22Rv1 (cell line): ENCODE results near the gene PDE3B.
"Not testable (repeated sequence)": the region's sequence is repeated elsewhere in the genome, so short reads cannot be mapped to it uniquely, and the experiment has no call there.

Experiments used
- H3K27ac ChIP-seq: fragments of 450-650 bp; 2 replicates; pipeline ENCODE4 v1.5.1; 2017
- ZFX ChIP-seq: fragments of 450-650 bp; IDR thresholded peaks from 2 replicates; pipeline ENCODE4 v1.6.1; 2017; ENCODE audit warnings: antibody characterized with exemption, borderline replicate concordance
- TF ChIP-seq, protein P1 (sequence below): fragments of 450-650 bp; IDR thresholded peaks from 2 replicates; pipeline ENCODE4 v1.5.1; 2017; ENCODE audit warnings: mild to moderate bottlenecking

Gene PDE3B

DNA sequence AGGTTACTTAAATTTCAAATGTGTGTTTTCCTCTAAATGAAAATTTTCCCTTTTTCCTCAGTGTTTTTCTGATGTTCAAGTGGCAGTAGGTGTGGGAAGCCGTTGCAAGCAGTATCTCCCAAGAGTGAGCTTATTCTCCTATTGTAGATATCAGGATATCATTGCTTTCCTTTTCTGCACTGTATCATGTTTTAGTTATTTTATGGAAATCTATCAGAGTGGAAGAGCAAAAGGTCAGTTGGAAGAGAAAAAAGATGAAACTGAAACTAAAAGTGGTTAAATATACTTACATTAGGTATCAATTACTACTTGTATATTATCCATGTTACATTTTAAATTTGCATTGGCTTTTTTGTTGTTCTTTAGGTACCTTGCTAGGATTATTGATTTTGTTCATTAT lies 57.0 kb downstream of the PDE3B start:
- TF ChIP-seq, protein P1, sequence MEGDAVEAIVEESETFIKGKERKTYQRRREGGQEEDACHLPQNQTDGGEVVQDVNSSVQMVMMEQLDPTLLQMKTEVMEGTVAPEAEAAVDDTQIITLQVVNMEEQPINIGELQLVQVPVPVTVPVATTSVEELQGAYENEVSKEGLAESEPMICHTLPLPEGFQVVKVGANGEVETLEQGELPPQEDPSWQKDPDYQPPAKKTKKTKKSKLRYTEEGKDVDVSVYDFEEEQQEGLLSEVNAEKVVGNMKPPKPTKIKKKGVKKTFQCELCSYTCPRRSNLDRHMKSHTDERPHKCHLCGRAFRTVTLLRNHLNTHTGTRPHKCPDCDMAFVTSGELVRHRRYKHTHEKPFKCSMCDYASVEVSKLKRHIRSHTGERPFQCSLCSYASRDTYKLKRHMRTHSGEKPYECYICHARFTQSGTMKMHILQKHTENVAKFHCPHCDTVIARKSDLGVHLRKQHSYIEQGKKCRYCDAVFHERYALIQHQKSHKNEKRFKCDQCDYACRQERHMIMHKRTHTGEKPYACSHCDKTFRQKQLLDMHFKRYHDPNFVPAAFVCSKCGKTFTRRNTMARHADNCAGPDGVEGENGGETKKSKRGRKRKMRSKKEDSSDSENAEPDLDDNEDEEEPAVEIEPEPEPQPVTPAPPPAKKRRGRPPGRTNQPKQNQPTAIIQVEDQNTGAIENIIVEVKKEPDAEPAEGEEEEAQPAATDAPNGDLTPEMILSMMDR, result no peak
- no peak for TF ChIP-seq ZFX
- no peak overlapping the region for H3K27ac ChIP-seq

DNA sequence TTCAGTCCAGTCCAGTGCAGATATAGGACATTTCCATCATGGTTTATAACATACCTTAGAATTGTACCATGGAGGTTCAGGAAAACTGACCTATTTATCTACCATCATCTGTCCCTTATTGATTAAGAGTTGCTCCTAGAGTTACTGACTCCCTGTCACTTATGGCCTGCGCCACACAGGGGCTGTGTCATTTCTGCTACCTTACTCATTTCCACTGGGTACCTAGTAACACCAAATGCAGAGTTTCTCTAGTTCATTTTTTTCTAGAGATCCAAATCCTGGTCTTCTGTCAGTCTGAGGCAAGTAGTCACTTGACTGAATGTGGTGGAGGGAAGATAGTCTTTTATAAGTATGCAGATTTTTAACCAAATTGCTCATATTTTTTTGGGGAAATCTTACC lies 59.2 kb downstream of the PDE3B start:
- TF ChIP-seq, protein P1, result no peak
- no peak for TF ChIP-seq ZFX
- no peak overlapping the region for H3K27ac ChIP-seq

DNA sequence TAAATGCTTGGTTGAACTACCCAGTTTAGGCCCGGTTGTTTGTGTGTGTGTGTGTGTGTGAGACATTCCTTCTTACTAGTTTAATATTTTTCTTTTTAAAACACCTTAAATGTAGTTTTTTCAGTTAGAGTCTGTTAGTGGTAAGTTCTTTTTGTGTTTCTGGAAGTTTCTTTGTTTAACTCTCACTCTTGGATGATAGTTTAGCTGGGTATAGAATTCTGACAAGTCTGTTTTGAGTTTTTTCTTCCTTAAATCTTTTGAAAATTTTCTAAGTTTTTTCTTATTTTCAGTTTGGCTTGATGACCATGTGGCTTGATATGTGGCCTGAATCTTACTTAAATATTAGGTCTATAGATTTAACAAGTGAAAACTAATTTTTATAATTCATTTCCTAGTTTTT lies 60.1 kb downstream of the PDE3B start:
- TF ChIP-seq, protein P1, result no peak
- no peak for TF ChIP-seq ZFX
- no peak overlapping the region for H3K27ac ChIP-seq

DNA sequence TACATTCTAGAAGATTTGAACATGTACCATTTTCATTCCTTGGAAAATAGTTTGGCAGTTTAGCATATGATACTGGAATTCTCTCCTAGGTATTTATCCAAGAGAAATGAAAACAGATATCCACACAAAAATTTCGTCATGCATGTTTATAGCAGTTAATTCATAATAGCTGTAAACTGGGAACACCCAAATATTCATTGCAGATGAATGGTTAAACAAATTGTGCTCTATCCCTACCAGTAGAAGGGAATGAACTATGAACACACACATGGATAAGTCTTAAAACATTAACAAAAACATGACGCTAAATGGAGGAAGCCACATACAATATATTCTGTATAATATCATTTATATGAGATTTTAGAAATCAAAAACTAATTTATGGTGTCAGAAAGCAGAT lies 61.5 kb downstream of the PDE3B start:
- TF ChIP-seq ZFX, result no peak
- no peak overlapping the region for H3K27ac ChIP-seq

DNA sequence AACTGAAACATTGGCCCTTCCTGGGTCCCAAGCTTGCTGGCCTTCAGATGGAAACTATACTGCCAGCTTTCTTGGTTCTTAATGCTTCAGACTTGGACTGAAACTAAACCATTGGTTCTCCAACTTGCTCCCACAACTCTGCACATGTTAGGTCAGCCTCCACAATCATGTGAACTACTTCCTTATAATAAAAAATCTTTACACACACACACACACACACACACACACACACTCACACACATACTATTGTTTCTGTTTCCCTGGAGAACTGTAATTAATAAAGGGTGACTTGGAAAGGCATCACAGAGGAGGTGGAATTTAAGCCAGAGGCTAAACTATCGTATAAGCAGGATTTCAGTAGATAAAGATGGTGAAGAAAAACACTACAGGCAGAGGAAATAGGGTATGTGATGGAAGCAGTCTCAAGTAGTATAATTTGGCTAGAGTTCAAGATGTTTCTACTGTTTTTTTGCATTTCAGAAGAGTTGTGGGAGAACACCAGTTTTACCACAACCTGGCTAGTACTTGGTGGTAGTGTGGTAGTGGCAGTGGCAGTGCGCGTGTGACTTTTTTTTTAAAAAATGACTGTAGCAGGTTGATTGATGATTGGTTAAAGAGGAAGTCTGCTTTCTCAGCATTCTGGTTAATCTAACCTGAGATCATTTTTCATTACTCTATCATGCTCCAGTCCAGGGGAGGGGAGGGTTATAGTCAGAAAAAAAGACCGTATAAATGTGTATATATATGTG lies 70.1 kb downstream of the PDE3B start:
- TF ChIP-seq, protein P1, result no peak
- TF ChIP-seq ZFX, result no peak
- no peak overlapping the region for H3K27ac ChIP-seq

DNA sequence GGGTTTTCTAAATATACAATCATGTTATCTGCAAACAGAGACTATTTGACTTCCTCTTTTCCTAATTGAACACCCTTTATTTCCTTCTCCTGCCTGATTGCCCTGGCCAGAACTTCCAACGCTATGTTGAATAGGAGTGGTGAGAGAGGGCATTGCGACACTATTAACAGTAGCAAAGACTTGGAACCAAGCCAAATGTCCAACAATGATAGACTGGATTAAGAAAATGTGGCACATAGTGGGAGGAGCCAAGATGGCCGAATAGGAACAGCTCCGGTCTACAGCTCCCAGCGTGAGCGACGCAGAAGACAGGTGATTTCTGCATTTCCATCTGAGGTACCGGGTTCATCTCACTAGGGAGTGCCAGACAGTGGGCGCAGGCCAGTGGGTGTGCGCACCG lies 72.1 kb downstream of the PDE3B start:
- H3K27ac ChIP-seq, result not testable (repeated sequence)

DNA sequence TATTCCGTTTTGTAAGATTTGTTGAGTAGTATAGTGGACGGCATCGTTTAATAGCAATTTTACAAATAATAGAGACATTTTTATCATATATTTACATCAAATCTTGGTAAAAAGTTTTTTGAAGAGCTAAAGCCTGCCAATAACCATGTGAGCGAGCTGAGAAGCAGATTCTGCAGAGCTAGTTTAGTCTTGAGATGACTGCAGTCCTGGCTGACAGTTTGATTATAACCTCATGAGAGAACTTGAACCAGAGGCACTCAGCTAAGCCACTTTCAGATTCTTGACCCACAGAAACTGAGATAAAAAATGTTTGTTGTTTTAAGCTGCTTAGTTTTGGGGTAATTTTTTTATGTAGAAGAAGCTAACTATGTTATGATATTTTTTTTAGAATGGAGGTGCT lies 78.9 kb downstream of the PDE3B start:
- H3K27ac ChIP-seq, result no peak overlapping the region
- TF ChIP-seq ZFX, result no peak
- TF ChIP-seq, protein P1, result no peak

DNA sequence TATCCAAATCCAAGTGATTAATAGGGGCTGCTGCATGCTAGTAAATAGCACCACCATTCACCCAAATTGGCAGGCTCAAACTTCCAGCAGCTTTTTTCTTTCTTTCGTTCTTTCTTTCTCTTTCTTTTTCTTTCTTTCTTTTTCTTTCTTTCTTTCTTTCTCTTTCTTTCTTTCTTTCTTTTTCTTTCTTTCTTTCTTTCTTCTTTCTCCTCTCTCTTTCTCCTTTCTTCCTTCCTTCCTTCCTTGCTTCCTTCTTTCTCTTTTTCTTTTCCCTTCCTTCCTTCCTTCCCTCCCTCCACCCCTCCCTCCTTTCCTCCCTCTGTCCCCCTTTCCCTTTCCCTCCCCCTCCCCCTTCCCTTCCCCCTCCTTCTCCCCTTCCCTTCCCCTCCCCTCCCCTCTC lies 81.5 kb downstream of the PDE3B start:
- no peak for TF ChIP-seq ZFX
- TF ChIP-seq, protein P1, result no peak
- no peak overlapping the region for H3K27ac ChIP-seq
